H9 (cell line): ENCODE measurements around the gene CNBP. TPM values are rescaled to one million over a fixed set of nuclear protein-coding genes. Genes with fewer than 3 reads are reported as not detected.

Experiments used
- DNase-seq: peaks from one replicate; pipeline ENCODE4 v3.0.0-alpha.2; 2017
- H2AFZ ChIP-seq: one replicate; pipeline ENCODE4 v1.6.1; 2013; ENCODE audit warnings: mild to moderate bottlenecking, low read length, control low read depth, moderate library complexity
- H2AK5ac ChIP-seq: 2 replicates; pipeline ENCODE4 v1.6.1; 2013; ENCODE audit warnings: low read length, control low read depth, mixed read lengths; ENCODE audit not compliant: insufficient read length
- H2BK120ac ChIP-seq: one replicate; pipeline ENCODE4 v1.6.1; 2013; ENCODE audit warnings: low read depth, mild to moderate bottlenecking, low read length, control low read depth, inconsistent platforms; ENCODE audit not compliant: poor library complexity, severe bottlenecking
- H2BK12ac ChIP-seq: 2 replicates; pipeline ENCODE4 v1.6.1; 2013; ENCODE audit warnings: low read length, control low read depth, mixed read lengths, low read depth; ENCODE audit not compliant: insufficient read length
- H2BK15ac ChIP-seq: 2 replicates; pipeline ENCODE4 v1.6.1; 2013; ENCODE audit warnings: low read depth, low read length, control low read depth
- H2BK20ac ChIP-seq: one replicate; pipeline ENCODE4 v1.6.1; 2013; ENCODE audit warnings: low read depth, mild to moderate bottlenecking, low read length, control low read depth, inconsistent platforms; ENCODE audit not compliant: poor library complexity, severe bottlenecking
- H2BK5ac ChIP-seq: 2 replicates; pipeline ENCODE4 v1.6.1; 2013; ENCODE audit warnings: low read length, control low read depth, mixed read lengths; ENCODE audit not compliant: insufficient read length
- H3K14ac ChIP-seq: 2 replicates; pipeline ENCODE4 v1.6.1; 2013; ENCODE audit warnings: low read length, control low read depth; ENCODE audit not compliant: insufficient read depth
- H3K18ac ChIP-seq: 2 replicates; pipeline ENCODE4 v1.6.1; 2013; ENCODE audit warnings: low read depth, mild to moderate bottlenecking, mixed read lengths, low read length, control low read depth; ENCODE audit not compliant: insufficient read length
- H3K23ac ChIP-seq: 2 replicates; pipeline ENCODE4 v1.6.1; 2013; ENCODE audit warnings: low read length, control low read depth, mixed read lengths, low read depth; ENCODE audit not compliant: insufficient read length
- H3K23me2 ChIP-seq: 2 replicates; pipeline ENCODE4 v1.6.1; 2013; ENCODE audit warnings: low read depth, mild to moderate bottlenecking, mixed read lengths, low read length, control low read depth; ENCODE audit not compliant: insufficient read length, poor library complexity, severe bottlenecking
- H3K27ac ChIP-seq: 2 replicates; pipeline ENCODE4 v1.5.1; 2013; ENCODE audit warnings: low read length, control low read depth, mixed read lengths, low read depth; ENCODE audit not compliant: insufficient read length
- H3K27me3 ChIP-seq: 2 replicates; pipeline ENCODE4 v1.6.1; 2013; ENCODE audit warnings: low read length, control low read depth, inconsistent platforms; ENCODE audit not compliant: insufficient read depth
- H3K4ac ChIP-seq: 2 replicates; pipeline ENCODE4 v1.6.1; 2013; ENCODE audit warnings: low read depth, mild to moderate bottlenecking, control low read depth, inconsistent platforms, low read length, moderate library complexity
- H3K4me1 ChIP-seq: 2 replicates; pipeline ENCODE4 v1.6.1; 2013; ENCODE audit warnings: low read length, control low read depth, inconsistent platforms; ENCODE audit not compliant: insufficient read depth
- H3K4me2 ChIP-seq: 2 replicates; pipeline ENCODE4 v1.6.1; 2013; ENCODE audit warnings: low read length, control low read depth, mixed read lengths; ENCODE audit not compliant: insufficient read length, insufficient read depth
- H3K56ac ChIP-seq: 2 replicates; pipeline ENCODE4 v1.6.1; 2013; ENCODE audit warnings: low read depth, mild to moderate bottlenecking, mixed read lengths, low read length, control low read depth; ENCODE audit not compliant: insufficient read length
- H3K79me1 ChIP-seq: 2 replicates; pipeline ENCODE4 v1.6.1; 2013; ENCODE audit warnings: low read depth, mild to moderate bottlenecking, moderate library complexity, low read length, control low read depth, inconsistent platforms; ENCODE audit not compliant: insufficient read depth, poor library complexity, severe bottlenecking
- H3K79me2 ChIP-seq: 2 replicates; pipeline ENCODE4 v1.6.1; 2013; ENCODE audit warnings: low read length, control low read depth, inconsistent platforms; ENCODE audit not compliant: insufficient read depth
- H3K9ac ChIP-seq: 2 replicates; pipeline ENCODE4 v1.6.1; 2013; ENCODE audit warnings: low read length, control low read depth, mixed read lengths; ENCODE audit not compliant: insufficient read length; ENCODE audit errors: extremely low read depth
- H3K9me3 ChIP-seq: one replicate; pipeline ENCODE4 v1.6.1; 2013; ENCODE audit warnings: low read depth, low read length, inconsistent platforms; ENCODE audit not compliant: control insufficient read depth
- H3T11ph ChIP-seq: one replicate; pipeline ENCODE4 v1.6.1; 2013; ENCODE audit warnings: mild to moderate bottlenecking, low read length, control low read depth, inconsistent platforms
- H4K20me1 ChIP-seq: one replicate; pipeline ENCODE4 v1.6.1; 2013; ENCODE audit not compliant: control insufficient read depth, insufficient read length, insufficient read depth
- H4K5ac ChIP-seq: 2 replicates; pipeline ENCODE4 v1.6.1; 2013; ENCODE audit warnings: low read depth, mild to moderate bottlenecking, mixed read lengths, low read length, control low read depth; ENCODE audit not compliant: insufficient read length
- H4K8ac ChIP-seq: replicated peaks from 2 replicates; pipeline ENCODE4 v1.6.1; 2013; ENCODE audit warnings: low read length, control low read depth, mixed read lengths, low read depth; ENCODE audit not compliant: insufficient read length
- H4K91ac ChIP-seq: 2 replicates; pipeline ENCODE4 v1.6.1; 2013; ENCODE audit warnings: low read depth, mild to moderate bottlenecking, moderate library complexity, mixed read lengths, low read length, control low read depth; ENCODE audit not compliant: insufficient read length
- H3K27ac Mint-ChIP-seq, 3 experiments: 2 replicates in 2 of 3; 3 replicates in 1 of 3; pipeline ENCODE4 v1.8.0; 2020 to 2021; ENCODE audit warnings: mixed read lengths in 3 of 3, mild to moderate bottlenecking in 1 of 3, moderate library complexity in 1 of 3
- H3K27me3 Mint-ChIP-seq: 2 replicates; pipeline ENCODE4 v1.8.0; 2021; ENCODE audit warnings: low read depth, mild to moderate bottlenecking, moderate library complexity, mixed read lengths
- H3K36me3 Mint-ChIP-seq, 3 experiments: 2 replicates in 2 of 3; 3 replicates in 1 of 3; pipeline ENCODE4 v1.8.0; 2020 to 2021; ENCODE audit warnings: low read depth in 3 of 3, mixed read lengths in 3 of 3; ENCODE audit not compliant: insufficient read depth in 1 of 3
- H3K4me1 Mint-ChIP-seq, 2 experiments: 2 replicates each; pipeline ENCODE4 v1.8.0; 2020; ENCODE audit warnings: mixed read lengths in 2 of 2
- H3K4me3 Mint-ChIP-seq, 2 experiments: 2 replicates in 1 of 2; 3 replicates in 1 of 2; pipeline ENCODE4 v1.8.0; 2020 to 2021; ENCODE audit warnings: mild to moderate bottlenecking in 2 of 2, mixed read lengths in 2 of 2, moderate library complexity in 1 of 2
- H3K9me3 Mint-ChIP-seq, 2 experiments: 2 replicates in 1 of 2; 3 replicates in 1 of 2; pipeline ENCODE4 v1.8.0; 2020; ENCODE audit warnings: mild to moderate bottlenecking in 2 of 2, mixed read lengths in 2 of 2, moderate library complexity in 1 of 2
- WGBS: extraction: QIAGEN DNeasy Blood & Tissue Kit; methylation state at CpG from one replicate; pipeline ENCODE4 v1.1.7; 2013; ENCODE audit warnings: missing lambda C conversion rate, low lambda C conversion rate, mixed read lengths; ENCODE audit not compliant: insufficient read length; ENCODE audit errors: extremely low coverage; 5-methylcytosine and 5-hydroxymethylcytosine counted together
- total RNA-seq: library from RNA; stranded (reverse); gene quantifications from 2 replicates; pipeline ENCODE4 v1.2.1, GENCODE V29; 2021
- TF ChIP-seq, protein P1 (sequence below): fragments of 200-600 bp; sonication (generic); conservative IDR thresholded peaks from 3 replicates; pipeline ENCODE4 v1.8.0; 2021; ENCODE audit warnings: antibody characterized with exemption, mild to moderate bottlenecking

CNBP gene
- total RNA-seq, 1 experiment from 2014 or later, result 433 TPM

DNA sequence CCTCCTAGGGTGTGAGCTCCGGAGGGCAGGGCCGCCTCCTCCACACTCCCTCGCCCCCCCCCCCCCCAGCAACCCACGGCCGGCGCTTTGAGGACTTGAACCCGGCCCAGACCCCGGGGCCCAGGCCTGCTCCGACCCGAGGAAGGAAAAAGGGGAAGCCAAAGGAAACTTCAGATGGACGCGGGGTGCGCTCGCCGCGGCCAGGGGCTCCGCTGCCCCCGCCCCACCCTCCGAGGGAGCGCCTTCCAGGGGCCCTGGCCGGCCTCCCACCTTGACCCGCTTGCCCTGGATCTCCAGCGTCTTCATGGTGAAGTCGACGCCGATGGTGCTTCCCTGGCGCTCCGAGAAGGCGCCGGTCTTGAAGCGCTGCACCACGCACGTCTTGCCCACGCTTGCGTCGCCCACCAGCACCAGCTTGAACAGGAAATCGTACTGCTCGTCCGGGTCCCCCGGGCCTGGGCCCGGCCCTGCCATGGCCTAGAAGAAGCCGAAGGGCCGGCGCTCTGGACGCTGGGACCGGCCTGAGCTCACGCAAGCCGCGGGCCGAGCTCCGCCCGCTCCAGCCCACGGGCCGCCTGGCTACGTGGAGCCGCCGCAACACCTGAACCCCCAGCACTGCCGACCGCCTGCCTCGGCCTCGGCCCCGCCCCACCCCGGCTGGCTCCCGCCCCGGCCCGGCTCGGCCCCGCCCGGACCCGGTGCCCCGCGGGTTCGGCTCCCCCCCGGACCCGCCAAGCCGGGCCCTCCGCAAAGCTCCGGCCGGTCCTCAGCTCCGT, 62.5 kb downstream of the CNBP start:
- Histone ChIP-seq H3K14ac (peak overlapping the region; percentile 75; the same call in 1 of the 2 replicates), H3K23ac (no peak overlapping the region), H4K5ac (no peak overlapping the region), H2AK5ac (no peak overlapping the region), H3K4me1 (peaks cover 4% of the 10 kb centered on the region; the same call in 1 of the 2 replicates), H3K79me2 (peaks cover 10% of the 10 kb centered on the region; the same call in 1 of the 2 replicates), H4K20me1 (no peaks in the 10 kb centered on the region), H3K18ac (no peak overlapping the region), H3K9me3 (no peaks in the 10 kb centered on the region), H2BK15ac (no peak overlapping the region), H3K27me3 (no peaks in the 10 kb centered on the region), H4K91ac (no peak overlapping the region), H3K79me1 (no peaks in the 10 kb centered on the region), H3K4me2 (peak overlapping the region; percentile 84), H3T11ph (no peak overlapping the region), H2BK5ac (no peak overlapping the region), H4K8ac (no peak overlapping the region), H2BK120ac (no peak overlapping the region), H2AFZ (no peak overlapping the region), H3K23me2 (peaks cover 10% of the 10 kb centered on the region), H3K56ac (no peak overlapping the region), H3K9ac (peak overlapping the region; percentile 30), H3K4ac (no peak overlapping the region), H2BK12ac (no peak overlapping the region), H2BK20ac (no peak overlapping the region), H3K27ac (no peak overlapping the region)
- H3K27me3 Mint-ChIP-seq, result no peaks in the 10 kb centered on the region; the same call in none of the 2 replicates
- H3K9me3 Mint-ChIP-seq, result no peaks in the 10 kb centered on the region
- no CpG with 5 or more reads among the region's 80 CpGs for WGBS
- H3K4me1 Mint-ChIP-seq, result peaks cover 37 to 43% of the 10 kb centered on the region in 2 experiments
- peak overlapping the region; percentile 82 to 91 for H3K4me3 Mint-ChIP-seq
- DNase-seq, result no peak
- TF ChIP-seq, protein P1, sequence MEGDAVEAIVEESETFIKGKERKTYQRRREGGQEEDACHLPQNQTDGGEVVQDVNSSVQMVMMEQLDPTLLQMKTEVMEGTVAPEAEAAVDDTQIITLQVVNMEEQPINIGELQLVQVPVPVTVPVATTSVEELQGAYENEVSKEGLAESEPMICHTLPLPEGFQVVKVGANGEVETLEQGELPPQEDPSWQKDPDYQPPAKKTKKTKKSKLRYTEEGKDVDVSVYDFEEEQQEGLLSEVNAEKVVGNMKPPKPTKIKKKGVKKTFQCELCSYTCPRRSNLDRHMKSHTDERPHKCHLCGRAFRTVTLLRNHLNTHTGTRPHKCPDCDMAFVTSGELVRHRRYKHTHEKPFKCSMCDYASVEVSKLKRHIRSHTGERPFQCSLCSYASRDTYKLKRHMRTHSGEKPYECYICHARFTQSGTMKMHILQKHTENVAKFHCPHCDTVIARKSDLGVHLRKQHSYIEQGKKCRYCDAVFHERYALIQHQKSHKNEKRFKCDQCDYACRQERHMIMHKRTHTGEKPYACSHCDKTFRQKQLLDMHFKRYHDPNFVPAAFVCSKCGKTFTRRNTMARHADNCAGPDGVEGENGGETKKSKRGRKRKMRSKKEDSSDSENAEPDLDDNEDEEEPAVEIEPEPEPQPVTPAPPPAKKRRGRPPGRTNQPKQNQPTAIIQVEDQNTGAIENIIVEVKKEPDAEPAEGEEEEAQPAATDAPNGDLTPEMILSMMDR, result no peak
- peaks cover 0 to 4% (median under 1%) of the 10 kb centered on the region in 3 experiments; a peak in 5 of 7 replicates for H3K36me3 Mint-ChIP-seq
- H3K27ac Mint-ChIP-seq, result peak overlapping the region in 2 of 3 experiments; percentile 67 to 87; a peak in 2 of 7 replicates
